B cell (primary cell): ENCODE results near the gene SCYL3.

Source experiments
- CTCF ChIP-seq: fragments of 200-600 bp; IDR thresholded peaks from one replicate; pipeline ENCODE4 v1.8.0; 2022; ENCODE audit warnings: antibody characterized with exemption, mild to moderate bottlenecking
- EZH2 ChIP-seq: IDR thresholded peaks from 2 replicates; pipeline ENCODE4 v1.6.1; 2012; ENCODE audit warnings: borderline replicate concordance, low read depth, mild to moderate bottlenecking, moderate library complexity, low read length; ENCODE audit not compliant: insufficient read depth, poor library complexity, severe bottlenecking

- TF ChIP-seq CTCF = no peak
- no peak for TF ChIP-seq EZH2
Measured at GRCh38 chr1:169933984-169934725, 40.5 kb upstream of the SCYL3 start.
